K562 (cell line): Measurements from ENCODE around the gene ITGAV. TPM values are rescaled to one million over a fixed set of nuclear protein-coding genes. Genes with fewer than 3 reads are reported as not detected.

Source experiments
- ATAC-seq: fragments of 200-7000 bp; cut with Tn5 transposase; 3 replicates; pipeline ENCODE4 v1.9.1; 2020; ENCODE audit warnings: moderate library complexity
- BruUV-seq: library from RNA; stranded (reverse); fragments of 400-500 nt; replicated peaks from 2 replicates; lab custom pipeline; 2021; lab: Mats Ljungman, UMichigan
- CTCF ChIA-PET: fragments of 300-600 bp; formaldehyde crosslinking; extraction: SDS; loops from one replicate; lab custom pipeline; 2021; ENCODE audit warnings: low intra/inter-chr PET ratio; lab: Yijun Ruan, JAX
- POLR2A ChIA-PET: fragments of 300-600, 350-650 bp; sonication (Branson Sonifier 250); formaldehyde crosslinking; extraction: SDS; loops from one replicate; lab custom pipeline; 2021; ENCODE audit warnings: antibody characterized with exemption, inconsistent platforms; lab: Yijun Ruan, JAX
- DNase-seq, 4 experiments: peaks; one replicate each; pipeline versions ENCODE4 v3.0.0 to v3.0.0-alpha.2; 2011 to 2018; ENCODE audit warnings: low spot score in 3 of 4, mixed read lengths in 3 of 4; ENCODE audit errors: extremely low read depth in 1 of 4
- FAIRE-seq: peaks from 2 replicates; lab custom pipeline; 2011; peaks lifted over from hg19 to GRCh38; lab: Jason Lieb, UNC
- H2AFZ ChIP-seq: 2 replicates; pipeline ENCODE4 v1.6.0; 2011; ENCODE audit warnings: low read depth, low read length, control low read depth, inconsistent platforms
- H3K27ac ChIP-seq: fragments of 200-600 bp; 3 replicates; pipeline ENCODE4 v1.8.0; 2011; ENCODE audit warnings: low read depth, mild to moderate bottlenecking, control low read depth, inconsistent platforms, low read length, moderate library complexity, mixed read lengths; ENCODE audit errors: extremely low read depth
- H3K27me3 ChIP-seq, 2 experiments: fragments of 300-600 bp in 1 of 2; 2 replicates in 1 of 2; 3 replicates in 1 of 2; pipeline versions ENCODE4 v1.6.0 to v1.8.0; 2011; ENCODE audit warnings: inconsistent platforms in 2 of 2, low read length in 2 of 2, mild to moderate bottlenecking in 1 of 2, mixed read lengths in 1 of 2, moderate library complexity in 1 of 2; ENCODE audit not compliant: control insufficient read depth in 2 of 2, insufficient read depth in 2 of 2
- H3K36me3 ChIP-seq: fragments of 300-600 bp; 3 replicates; pipeline ENCODE4 v1.8.0; 2011; ENCODE audit warnings: mild to moderate bottlenecking, low read length, inconsistent platforms; ENCODE audit not compliant: control insufficient read depth, insufficient read depth
- H3K4me1 ChIP-seq, 2 experiments: fragments of 200-600 bp in 1 of 2; replicated peaks in 1 of 2; 2 replicates in 1 of 2; 3 replicates in 1 of 2; pipeline versions ENCODE4 v1.5.1 to v1.8.0; 2011; ENCODE audit warnings: inconsistent platforms in 2 of 2, low read length in 2 of 2, mild to moderate bottlenecking in 1 of 2, mixed read lengths in 1 of 2, moderate library complexity in 1 of 2; ENCODE audit not compliant: control insufficient read depth in 2 of 2, insufficient read depth in 2 of 2
- H3K4me2 ChIP-seq: 2 replicates; pipeline ENCODE4 v1.6.1; 2011; ENCODE audit warnings: low read length, control low read depth, inconsistent platforms, mixed read lengths; ENCODE audit not compliant: insufficient read depth
- H3K4me3 ChIP-seq: fragments of 200-600 bp; sonication (generic), shearing (Covaris generic); 2 replicates; pipeline ENCODE4 v1.5.1; 2016; ENCODE audit warnings: control low read depth, inconsistent platforms
- H3K79me2 ChIP-seq: fragments of 200-600 bp; 3 replicates; pipeline ENCODE4 v1.8.0; 2011; ENCODE audit warnings: low read length, inconsistent platforms; ENCODE audit not compliant: control insufficient read depth, insufficient read depth
- H3K9ac ChIP-seq, 2 experiments: 2 replicates each; pipeline versions ENCODE4 v1.6.0 to v1.6.1; 2011; ENCODE audit warnings: low read depth in 2 of 2, low read length in 2 of 2, control low read depth in 1 of 2, inconsistent platforms in 1 of 2, mild to moderate bottlenecking in 1 of 2, mixed read lengths in 1 of 2; ENCODE audit not compliant: insufficient read depth in 1 of 2
- H3K9me1 ChIP-seq: one replicate; pipeline ENCODE4 v1.6.0; 2011; ENCODE audit warnings: inconsistent platforms, mild to moderate bottlenecking, low read length, moderate library complexity; ENCODE audit not compliant: control insufficient read depth, insufficient read depth
- H3K9me3 ChIP-seq: replicated peaks from 2 replicates; pipeline ENCODE4 v1.5.1; 2011; ENCODE audit warnings: low read depth, low read length, inconsistent platforms; ENCODE audit not compliant: control insufficient read depth, insufficient read depth
- H4K20me1 ChIP-seq: replicated peaks from 2 replicates; pipeline ENCODE4 v1.6.1; 2011; ENCODE audit warnings: low read length, inconsistent platforms, mixed read lengths; ENCODE audit not compliant: control insufficient read depth, insufficient read depth
- MAFG ChIP-seq: fragments of 450-650 bp; conservative IDR thresholded peaks from 2 replicates; pipeline ENCODE4 v1.6.1; 2016; ENCODE audit warnings: missing genetic modification characterization, missing compliant biosample characterization
- MCM5 ChIP-seq: fragments of 450-650 bp; IDR thresholded peaks from 2 replicates; pipeline ENCODE4 v1.6.1; 2016; ENCODE audit warnings: low read depth
- SUPT5H ChIP-seq: fragments of 450-650 bp; IDR thresholded peaks from 2 replicates; pipeline ENCODE4 v1.6.1; 2016
- ZBTB43 ChIP-seq: sonication (generic); formaldehyde crosslinking; IDR thresholded peaks from 2 replicates; pipeline ENCODE4 v1.8.0; 2023; ENCODE audit warnings: mild to moderate bottlenecking, missing genetic modification reagents
- ZNF316 ChIP-seq: fragments of 450-650 bp; IDR thresholded peaks from 2 replicates; pipeline ENCODE4 v1.6.1; 2016
- ZNF655 ChIP-seq: fragments of 250-450 bp; sonication (Bioruptor Pico); IDR thresholded peaks from 2 replicates; pipeline ENCODE4 v1.5.0; 2021
- ZNF699 ChIP-seq: fragments of 250-450 bp; sonication (Bioruptor Pico); IDR thresholded peaks from 2 replicates; pipeline ENCODE4 v1.8.0; 2021; ENCODE audit warnings: mild to moderate bottlenecking, moderate library complexity; ENCODE audit not compliant: insufficient replicate concordance
- in situ Hi-C: fragments of 300-500 bp; cut with MboI; formaldehyde crosslinking; loops from 4 replicates; pipeline ENCODE4 v1.15.0; 2018; ENCODE audit warnings: inconsistent platforms, mixed read lengths
- intact Hi-C: fragments of 100-400 bp; cut with micrococcal nuclease; formaldehyde crosslinking; loops from 2 replicates; pipeline ENCODE4 v1.14.2; 2022
- polyA plus RNA-seq, 8 experiments: library from polyadenylated mRNA; depleted of rRNA in 4 of 8; stranded (reverse) in 5 of 8; unstranded in 3 of 8; fragments of >200 nt; fragmentation: Nextera tagmentation in 2 of 8; fragmentation: Illumina TruSeq in 1 of 8; extraction: Ambion mirVana in 2 of 8; extraction: Trizol in 1 of 8; gene quantifications; 2 replicates each; pipeline versions ENCODE4 v1.2.1 to v1.2.3, GENCODE V29; 2011 to 2014; ENCODE audit warnings: inconsistent platforms in 1 of 8, missing spikeins in 1 of 8
- total RNA-seq, 7 experiments: library from RNA; depleted of rRNA in 6 of 7; stranded (reverse); fragments of >200 nt in 6 of 7; fragmentation: Illumina TruSeq in 2 of 7; extraction: Trizol in 2 of 7; gene quantifications; 2 replicates each; pipeline versions ENCODE4 v1.2.1 to v1.2.3, GENCODE V29; 2011 to 2021; ENCODE audit warnings: low replicate concordance in 1 of 7

Gene ITGAV
- total and polyA plus RNA-seq, 9 of the 15 experiments (the other 6 are each of a cell fraction or from before 2014, with no cell fraction given): 3.7 to 17.7 (median 10.7) TPM

- CTCF ChIA-PET: no interaction called here
- FAIRE-seq: no peak
- no peak for ATAC-seq
- intact Hi-C loops: no loop called here
- H3K79me2 ChIP-seq: no peaks in the 10 kb centered on the region
- no peak for TF ChIP-seq ZNF699 (CRISPR knock-in tag)
- no peak for TF ChIP-seq ZNF655
- TF ChIP-seq MCM5: no peak
- no peak for TF ChIP-seq ZBTB43 (CRISPR knock-in tag)
- no peak for TF ChIP-seq SUPT5H
- TF ChIP-seq ZNF316: peak; percentile 72
- 0 out of 2 replicates have a peak, but pooled peaks have one; percentile 10 for TF ChIP-seq MAFG
- TF ChIP-seq, all 486 proteins: peak for 2
- Histone ChIP-seq H2AFZ (no peak overlapping the region), H3K4me1 (no peaks in the 10 kb centered on the region), H3K9me1 (no peaks in the 10 kb centered on the region), H3K9ac (no peak overlapping the region), H4K20me1 (no peaks in the 10 kb centered on the region), H3K9me3 (no peaks in the 10 kb centered on the region), H3K27me3 (peaks cover 0 to 9% of the 10 kb centered on the region in 2 experiments; a peak in 3 of 5 replicates), H3K27ac (no peak overlapping the region), H3K36me3 (no peaks in the 10 kb centered on the region), H3K4me3 (no peak overlapping the region), H3K4me2 (no peak overlapping the region)
- in situ Hi-C loops: no loop called here
- BruUV-seq: no TSS peak
- POLR2A ChIA-PET: no interaction called here
- DNase-seq: no peak
Observed at GRCh38 chr2:186699742-186700141, 109.9 kb downstream of the ITGAV start.
